Measurements from ENCODE around the gene N4BP2. TPM values are rescaled to one million over a fixed set of nuclear protein-coding genes. Genes with fewer than 3 reads are reported as not detected.

Gene N4BP2
- total and polyA plus RNA-seq, 7 donors: 1.1 to 6.8 (median 2.7) TPM

- intact Hi-C loops (cut with DNase I): loop anchor here (2.0 to 10.0 kb wide), 3 partner anchors 80 to 257 kb away; partner anchors contain the start of gene PDS5A (in 1 of the 2)
- Histone ChIP-seq H3K27me3 (ENCODE audit: insufficient read depth in 3 of 3, low read length in 2 of 3) (no peaks in the 10 kb centered on the region), H3K27ac (peak overlapping the region; percentile 98), H3K9me3 (no peaks in the 10 kb centered on the region), H3K4me1 (peaks cover 15% of the 10 kb centered on the region), H3K36me3 (ENCODE audit: insufficient read depth in 1 of 2, low read depth in 1 of 2) (no peaks in the 10 kb centered on the region), H3K4me3 (peak overlapping the region; percentile 86)
- ATAC-seq (peak; percentile 76 to 82 (median 80)), DNase-seq (peak; percentile 57 to 65)
- no peak for TF ChIP-seq CTCF (IDR thresholded peaks at IDR 0.05)
- WGBS, 3 donors: 0 to 1% (median 1%) methylated on average over 13 of the region's 13 CpGs
Observed at GRCh38 chr4:40057586-40058091, 989 bp downstream of the N4BP2 start.

GRCh38 chr4:40058121-40058520, 1.5 kb downstream of the N4BP2 start:
- Histone ChIP-seq H3K4me3 (peak overlapping the region; percentile 86), H3K9me3 (no peaks in the 10 kb centered on the region), H3K27me3 (ENCODE audit: insufficient read depth in 3 of 3, low read length in 2 of 3) (no peaks in the 10 kb centered on the region), H3K4me1 (peaks cover 15% of the 10 kb centered on the region), H3K27ac (peak overlapping the region; percentile 98), H3K36me3 (ENCODE audit: insufficient read depth in 1 of 2, low read depth in 1 of 2) (no peaks in the 10 kb centered on the region)
- no peak for TF ChIP-seq CTCF (IDR thresholded peaks at IDR 0.05)
- ATAC-seq (no peak), DNase-seq (no peak)
- WGBS, 3 donors: 1 to 2% (median 1%) methylated on average over 9 of the region's 9 CpGs
- intact Hi-C loops (cut with DNase I): loop anchor here (5.0 to 10.0 kb wide), 2 partner anchors 81 to 257 kb away; partner anchors contain the start of gene PDS5A (in 1 of the 2)

- intact Hi-C loops (cut with DNase I): loop anchor here (5.0 to 10.0 kb wide), 2 partner anchors 82 to 256 kb away; partner anchors contain the start of gene PDS5A (in 1 of the 2)
- ATAC-seq (no peak), DNase-seq (no peak)
- no peak overlapping the region for H3K27ac ChIP-seq
- H3K4me1 ChIP-seq: peaks cover 15% of the 10 kb centered on the region
- H3K4me3 ChIP-seq: no peak overlapping the region
- no peaks in the 10 kb centered on the region for H3K27me3 ChIP-seq (ENCODE audit: insufficient read depth in 3 of 3, low read length in 2 of 3)
- WGBS, 3 donors: 55 to 66% (median 58%) methylated on average over 14 of the region's 14 CpGs
- no peak for TF ChIP-seq CTCF (IDR thresholded peaks at IDR 0.05)
- no peaks in the 10 kb centered on the region for H3K9me3 ChIP-seq
- no peaks in the 10 kb centered on the region for H3K36me3 ChIP-seq (ENCODE audit: insufficient read depth in 1 of 2, low read depth in 1 of 2)
Observed at GRCh38 chr4:40058854-40059253, 2.2 kb downstream of the N4BP2 start.

- intact Hi-C loops (cut with DNase I): loop anchor here (5.0 to 10.0 kb wide), 2 partner anchors 82 to 255 kb away; partner anchors contain the start of gene PDS5A (in 1 of the 2)
- Histone ChIP-seq H3K27ac (no peak overlapping the region), H3K4me1 (peaks cover 15% of the 10 kb centered on the region), H3K36me3 (ENCODE audit: insufficient read depth in 1 of 2, low read depth in 1 of 2) (no peaks in the 10 kb centered on the region), H3K9me3 (no peaks in the 10 kb centered on the region), H3K4me3 (no peak overlapping the region), H3K27me3 (ENCODE audit: insufficient read depth in 3 of 3, low read length in 2 of 3) (no peaks in the 10 kb centered on the region)
- no peak for ATAC-seq
- TF ChIP-seq CTCF (IDR thresholded peaks at IDR 0.05): no peak
- DNase-seq: no peak
- WGBS, 3 donors: 92 to 95% (median 94%) methylated on average over 6 of the region's 6 CpGs
Observed at GRCh38 chr4:40059362-40059761, 2.7 kb downstream of the N4BP2 start.

GRCh38 chr4:40065010-40065409, 8.4 kb downstream of the N4BP2 start:
- ATAC-seq (no peak), DNase-seq (no peak)
- H3K36me3 ChIP-seq (ENCODE audit: insufficient read depth in 1 of 2, low read depth in 1 of 2): no peaks in the 10 kb centered on the region
- no peaks in the 10 kb centered on the region for H3K27me3 ChIP-seq (ENCODE audit: insufficient read depth in 3 of 3, low read length in 2 of 3)
- intact Hi-C loops (cut with DNase I): no loop called here
- no peak overlapping the region for H3K4me3 ChIP-seq
- H3K4me1 ChIP-seq: no peaks in the 10 kb centered on the region
- 91 to 94% (median 94%) methylated on average over 3 of the region's 3 CpGs for WGBS, 3 donors
- TF ChIP-seq CTCF (IDR thresholded peaks at IDR 0.05): no peak
- no peak overlapping the region for H3K27ac ChIP-seq
- no peaks in the 10 kb centered on the region for H3K9me3 ChIP-seq
